ENCODE measurements around the gene PCDH9.

DNA sequence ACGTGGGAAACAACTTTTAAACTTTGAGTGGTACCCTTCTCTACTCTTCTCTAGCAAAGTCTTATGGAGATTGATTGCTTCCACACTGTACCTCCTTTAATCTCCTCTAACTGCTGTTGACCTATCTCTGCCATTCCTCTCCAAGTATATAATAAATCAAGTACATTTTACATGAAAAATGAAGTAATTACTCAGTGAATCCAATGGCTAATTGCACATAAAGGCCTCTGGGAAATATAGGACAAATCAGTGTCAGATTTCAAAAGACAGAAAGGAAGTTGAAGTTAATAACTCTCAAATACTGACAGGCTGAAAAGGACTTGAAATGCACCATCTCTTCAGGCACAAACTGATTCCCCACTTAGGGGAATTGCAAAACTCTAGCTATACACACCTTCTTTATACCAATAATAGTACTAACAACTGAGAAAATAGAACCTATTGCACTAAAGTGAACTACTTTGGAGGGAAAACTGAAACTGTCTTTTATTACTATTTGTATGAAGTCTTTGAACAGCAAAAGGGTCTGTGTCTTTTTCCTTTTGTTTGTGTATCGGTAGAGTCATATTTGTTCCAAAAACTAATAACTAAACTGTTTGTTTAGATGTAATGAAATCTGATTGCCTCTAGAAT, 701.1 kb downstream of the PCDH9 start:
- TF ChIP-seq, protein P1, sequence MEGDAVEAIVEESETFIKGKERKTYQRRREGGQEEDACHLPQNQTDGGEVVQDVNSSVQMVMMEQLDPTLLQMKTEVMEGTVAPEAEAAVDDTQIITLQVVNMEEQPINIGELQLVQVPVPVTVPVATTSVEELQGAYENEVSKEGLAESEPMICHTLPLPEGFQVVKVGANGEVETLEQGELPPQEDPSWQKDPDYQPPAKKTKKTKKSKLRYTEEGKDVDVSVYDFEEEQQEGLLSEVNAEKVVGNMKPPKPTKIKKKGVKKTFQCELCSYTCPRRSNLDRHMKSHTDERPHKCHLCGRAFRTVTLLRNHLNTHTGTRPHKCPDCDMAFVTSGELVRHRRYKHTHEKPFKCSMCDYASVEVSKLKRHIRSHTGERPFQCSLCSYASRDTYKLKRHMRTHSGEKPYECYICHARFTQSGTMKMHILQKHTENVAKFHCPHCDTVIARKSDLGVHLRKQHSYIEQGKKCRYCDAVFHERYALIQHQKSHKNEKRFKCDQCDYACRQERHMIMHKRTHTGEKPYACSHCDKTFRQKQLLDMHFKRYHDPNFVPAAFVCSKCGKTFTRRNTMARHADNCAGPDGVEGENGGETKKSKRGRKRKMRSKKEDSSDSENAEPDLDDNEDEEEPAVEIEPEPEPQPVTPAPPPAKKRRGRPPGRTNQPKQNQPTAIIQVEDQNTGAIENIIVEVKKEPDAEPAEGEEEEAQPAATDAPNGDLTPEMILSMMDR (IDR thresholded peaks at IDR 0.05; ENCODE audit: insufficient read depth, low read depth, low read length), result no peak
- no peak for TF ChIP-seq EZH2 (IDR thresholded peaks at IDR 0.05; ENCODE audit: insufficient read depth, low read length)

All from astrocyte (in vitro differentiated cells and primary cell).